GM21526 (cell line): Measurements from ENCODE around the gene SGF29.
"Not testable (repeated sequence)": the region's sequence is repeated elsewhere in the genome, so short reads cannot be mapped to it uniquely, and the experiment has no call there.

Experiments used
- ATAC-seq: cut with Tn5 transposase; IDR thresholded peaks from one replicate; pipeline ENCODE4 v1.9.1; 2021; ENCODE audit warnings: moderate library complexity; ENCODE audit not compliant: unreplicated experiment, low FRiP score

SGF29 gene

DNA sequence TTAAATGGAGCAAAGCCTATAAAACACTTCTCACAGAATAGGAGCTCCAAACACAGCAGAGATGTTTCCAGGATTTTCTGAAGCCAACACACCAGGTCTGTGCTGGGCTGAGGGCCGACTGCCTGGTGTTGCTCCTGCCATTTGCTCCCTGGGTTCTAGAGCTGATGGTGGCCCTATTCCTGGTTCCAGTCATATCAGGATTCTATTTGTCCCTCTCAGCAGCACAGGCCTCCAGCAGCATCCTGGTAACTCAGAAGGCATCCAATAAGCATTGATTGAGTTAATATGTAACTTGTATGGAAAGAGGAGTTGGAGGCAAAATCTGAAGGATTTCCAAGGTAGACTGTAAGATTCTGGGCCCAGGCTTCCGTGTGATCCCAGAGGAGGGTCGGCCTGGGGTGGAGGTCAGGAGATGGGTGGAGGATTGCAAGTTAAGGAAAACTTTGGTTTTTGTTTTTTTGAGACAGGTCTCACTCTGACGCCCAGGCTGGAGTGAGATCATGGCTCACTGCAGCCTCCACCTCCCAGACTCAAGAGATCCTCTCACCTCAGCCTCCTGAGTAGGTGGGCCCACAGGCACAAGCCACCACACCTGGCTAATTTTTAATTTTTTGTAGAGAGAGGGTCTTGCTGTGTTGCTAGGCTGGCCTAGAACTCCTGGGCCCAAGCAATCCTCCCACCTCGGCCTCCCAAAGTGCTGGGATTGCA is 20.6 kb upstream of the SGF29 start:
- no peak for ATAC-seq

DNA sequence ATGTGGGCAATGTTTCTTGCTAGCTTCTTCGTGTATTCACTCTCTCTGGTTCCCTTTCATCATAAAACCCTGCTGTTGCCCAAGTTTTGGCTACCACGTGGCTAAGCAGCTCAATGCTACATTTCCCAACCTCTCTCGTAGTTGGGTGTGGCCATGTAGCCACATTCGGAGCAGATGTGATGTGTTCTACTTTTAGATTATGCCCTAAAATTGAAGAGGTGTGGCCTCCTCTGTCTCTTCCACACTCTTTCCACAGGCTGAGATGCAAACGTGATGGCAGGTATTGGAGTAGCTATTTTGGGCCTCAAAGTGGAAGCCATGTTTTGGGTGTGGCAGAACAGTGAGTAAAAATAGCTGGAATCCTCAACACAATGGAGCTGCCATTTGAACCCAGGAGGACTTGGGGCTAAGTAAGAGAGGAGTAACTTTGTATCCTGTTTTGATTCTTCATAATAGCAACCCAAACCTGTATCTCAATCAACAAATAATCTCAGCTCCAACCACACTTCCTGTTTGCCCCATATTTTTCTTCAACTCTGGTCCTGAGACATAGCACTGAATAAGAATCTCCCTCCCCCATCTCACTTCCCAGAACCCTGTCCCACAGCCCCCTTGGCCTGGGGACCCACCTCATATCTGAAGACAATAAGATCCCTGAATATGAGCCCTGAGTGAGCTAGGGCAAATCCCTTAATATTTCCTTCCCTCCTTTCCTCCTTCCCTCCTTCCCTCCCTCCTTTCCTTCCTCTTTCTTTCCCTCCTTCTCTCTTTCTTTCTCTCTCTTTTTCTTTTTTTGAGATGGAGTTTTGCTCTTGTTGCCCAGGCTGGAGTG is 19.0 kb upstream of the SGF29 start:
- ATAC-seq = no peak

DNA sequence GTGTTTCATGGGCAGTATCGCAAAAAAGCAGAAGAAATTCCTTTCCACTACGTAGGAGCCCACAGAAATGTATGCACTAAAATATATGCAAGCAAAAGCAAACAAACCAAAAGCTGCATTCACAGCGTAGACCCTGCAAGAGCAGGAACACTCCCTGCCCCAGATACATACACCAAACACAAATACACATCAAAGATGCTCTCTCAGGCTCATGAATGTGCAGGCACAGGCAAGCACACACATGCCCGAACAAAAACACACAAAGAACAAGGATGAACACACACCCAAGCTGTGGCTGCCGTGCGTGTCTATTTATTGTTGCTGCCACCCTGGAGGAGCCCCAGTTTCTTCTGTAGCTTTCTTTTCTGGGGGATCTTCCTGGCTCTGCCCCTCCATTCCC is 16.6 kb upstream of the SGF29 start:
- ATAC-seq = no peak

DNA sequence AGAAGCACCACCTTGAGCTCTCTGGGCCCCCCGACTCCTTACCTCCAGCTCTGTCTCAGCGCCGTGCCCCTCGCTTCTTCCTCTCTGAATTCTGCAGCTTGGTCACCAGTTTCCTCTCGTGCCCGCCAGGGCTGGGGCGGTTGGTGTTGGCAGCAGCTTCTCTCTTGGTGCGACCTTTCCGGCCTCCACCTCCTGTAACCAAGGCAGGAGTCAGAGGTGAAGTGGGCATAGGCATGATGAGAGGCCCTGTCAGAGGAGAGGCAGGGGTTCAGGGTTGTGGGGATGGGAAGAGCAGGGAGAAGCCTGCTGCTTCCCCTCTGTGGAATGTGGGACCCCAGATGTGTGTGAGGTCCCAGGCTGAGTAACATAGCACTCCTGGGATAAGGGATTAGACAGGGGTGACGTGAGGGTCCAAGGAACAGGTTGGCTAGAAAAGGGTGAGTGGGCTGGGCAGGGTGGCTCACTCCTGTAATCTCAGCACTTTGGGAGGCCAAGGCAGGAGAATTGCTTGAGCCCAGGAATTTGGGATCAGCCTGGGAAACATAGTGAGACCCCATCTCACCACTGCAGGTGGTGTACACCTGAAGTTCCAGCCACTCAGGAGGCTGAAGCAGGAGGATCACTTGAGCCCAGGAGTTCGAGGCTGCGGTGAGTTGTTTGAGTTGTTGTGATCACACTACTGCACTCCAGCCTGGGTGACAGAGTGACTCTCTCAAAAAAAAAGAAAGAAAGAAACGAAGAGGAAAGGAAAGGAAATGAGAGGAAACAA is 15.6 kb upstream of the SGF29 start:
- ATAC-seq = no peak

DNA sequence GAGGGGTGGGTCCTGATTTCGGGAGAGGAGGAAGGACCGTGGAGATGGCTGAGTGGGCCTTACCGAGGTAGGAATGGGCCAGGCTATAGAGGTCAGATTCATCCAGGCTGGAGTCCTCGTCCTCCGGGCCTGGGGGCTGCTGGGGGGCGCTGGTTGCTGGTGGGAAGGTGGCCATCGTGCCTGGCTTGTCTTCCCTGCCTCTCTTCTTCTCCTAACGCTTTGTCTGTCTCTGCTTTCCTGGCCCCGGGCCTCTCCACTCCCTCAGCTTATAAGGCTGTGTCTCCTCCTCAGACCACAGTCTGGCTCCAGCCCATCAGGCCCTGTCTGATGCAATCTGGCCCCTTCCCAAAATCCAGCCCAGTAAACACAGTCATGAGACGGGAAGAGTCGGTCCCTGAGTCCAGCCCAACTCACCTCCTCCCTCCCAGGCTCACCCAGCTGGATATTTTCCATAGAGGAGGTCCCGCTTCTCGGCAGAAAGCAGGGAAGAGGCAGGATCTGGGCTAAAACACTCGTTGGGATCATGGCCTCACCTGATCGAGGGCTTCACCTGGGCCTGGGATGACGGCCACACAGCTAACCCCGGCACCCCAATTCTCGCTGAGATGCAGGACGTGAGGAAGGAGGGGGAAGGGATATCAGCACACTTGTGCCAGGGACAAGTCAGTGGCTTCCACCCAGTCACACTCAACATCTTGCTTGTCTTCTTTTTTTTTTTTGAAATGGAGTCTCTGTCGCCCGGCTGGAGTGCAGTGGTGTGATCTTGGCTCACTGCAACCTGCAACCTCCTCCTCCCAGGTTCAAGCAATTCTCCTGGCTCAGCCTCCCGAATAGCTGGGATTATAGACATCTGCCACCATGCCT is 14.8 kb upstream of the SGF29 start, which contains the start of gene NUPR1:
NUPR1 (minus strand) TSS at position 242 of the 864 bp plus-strand sequence; CDS start at position 175, 67 bp downstream.
- no peak for ATAC-seq

DNA sequence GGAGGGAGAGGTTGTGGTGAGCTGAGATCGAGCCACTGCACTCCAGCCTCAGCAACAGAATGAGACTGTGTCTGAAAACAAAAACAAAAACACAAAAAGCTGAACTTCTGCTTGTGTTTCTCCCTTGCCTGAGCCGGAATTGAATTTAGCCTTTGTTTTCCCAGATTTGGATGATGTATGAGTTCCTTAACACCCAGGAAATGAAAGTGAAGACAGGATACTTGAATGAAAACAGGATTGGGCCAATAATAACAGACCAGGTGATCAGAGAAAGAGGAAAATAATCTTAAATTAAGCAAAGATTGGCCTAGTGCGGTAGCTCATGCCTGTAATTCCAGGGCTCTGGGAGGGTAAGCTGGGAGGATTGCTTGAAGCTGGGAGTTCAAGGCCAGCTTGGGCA is 13.4 kb upstream of the SGF29 start:
- no peak for ATAC-seq

DNA sequence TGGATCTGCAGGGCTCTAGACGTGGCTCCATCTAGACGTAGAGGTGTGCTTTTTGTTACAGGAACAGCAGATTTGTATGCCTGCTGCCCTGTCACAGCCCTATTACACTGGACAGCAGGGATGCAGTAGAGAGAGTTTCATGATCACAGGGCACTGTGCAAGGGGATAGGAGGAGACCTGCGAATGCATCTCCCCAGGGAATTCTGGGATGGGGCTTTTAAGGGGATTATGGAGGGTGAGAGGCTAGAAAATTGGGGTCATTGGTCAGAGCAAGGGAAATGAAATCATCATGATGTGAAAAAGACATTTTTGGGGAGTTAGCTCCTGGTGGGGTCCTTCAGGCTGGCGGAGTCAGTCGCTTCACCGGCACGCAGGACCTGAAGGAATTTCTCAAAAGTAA is 11.1 kb upstream of the SGF29 start:
- ATAC-seq = no peak

DNA sequence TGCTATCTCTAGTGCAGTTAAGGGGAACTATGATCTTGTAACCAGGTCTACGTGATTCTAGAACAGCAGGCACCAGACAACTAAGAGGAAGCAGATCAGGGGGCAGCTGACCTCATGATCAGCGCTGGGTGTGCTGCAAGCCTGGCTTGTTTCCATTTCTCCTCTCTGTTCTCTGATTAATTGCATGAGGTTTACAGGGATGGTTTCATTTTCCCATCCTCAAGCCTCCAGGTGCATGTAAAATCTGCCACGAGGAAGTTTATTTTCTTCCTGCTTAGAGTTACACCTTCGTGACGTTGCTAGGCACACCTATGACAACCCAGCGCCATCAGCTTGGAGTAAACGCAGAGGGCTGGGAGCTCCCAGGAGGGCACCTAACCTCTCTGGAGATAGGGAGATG is 10.6 kb upstream of the SGF29 start:
- ATAC-seq = no peak

DNA sequence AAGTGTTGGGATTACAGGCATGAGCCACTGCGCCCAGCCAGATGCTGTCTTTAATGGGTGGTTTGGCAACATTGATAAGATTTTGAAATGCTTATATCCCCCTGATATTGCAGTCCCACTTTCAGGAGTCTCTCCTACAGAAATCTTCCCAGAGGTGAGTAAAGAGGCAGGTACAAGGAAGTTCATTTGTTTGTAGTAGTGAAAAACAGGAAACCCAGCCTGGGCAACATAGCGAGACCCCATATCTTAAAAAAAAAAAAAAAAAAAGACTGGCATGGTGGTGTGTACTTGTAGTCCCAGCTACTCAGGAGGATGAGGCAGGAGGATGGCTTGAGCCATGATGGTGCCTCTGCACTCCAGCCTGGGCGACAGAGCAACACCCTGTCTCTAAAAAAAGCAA is 8.7 kb upstream of the SGF29 start:
- no peak for ATAC-seq

DNA sequence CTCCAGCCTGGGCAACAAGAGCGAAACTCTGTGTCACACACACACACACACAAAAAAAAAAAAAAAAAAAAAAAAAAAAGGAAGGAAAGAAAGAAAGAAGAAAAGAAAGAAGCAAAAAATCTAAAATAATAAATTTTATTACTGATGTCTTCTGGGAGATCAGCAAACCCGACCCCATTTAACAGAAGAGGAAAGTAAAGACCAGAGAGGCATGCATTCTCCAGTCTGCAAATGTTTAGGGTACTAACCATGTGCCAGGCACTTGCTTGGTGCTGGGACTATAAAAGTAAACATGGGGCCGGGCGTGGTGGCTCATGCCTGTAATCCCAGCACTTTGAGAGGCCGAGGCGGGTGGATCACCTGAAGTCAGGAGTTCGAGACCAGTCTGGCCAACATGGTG is 7.8 kb upstream of the SGF29 start:
- ATAC-seq = not testable (repeated sequence)

DNA sequence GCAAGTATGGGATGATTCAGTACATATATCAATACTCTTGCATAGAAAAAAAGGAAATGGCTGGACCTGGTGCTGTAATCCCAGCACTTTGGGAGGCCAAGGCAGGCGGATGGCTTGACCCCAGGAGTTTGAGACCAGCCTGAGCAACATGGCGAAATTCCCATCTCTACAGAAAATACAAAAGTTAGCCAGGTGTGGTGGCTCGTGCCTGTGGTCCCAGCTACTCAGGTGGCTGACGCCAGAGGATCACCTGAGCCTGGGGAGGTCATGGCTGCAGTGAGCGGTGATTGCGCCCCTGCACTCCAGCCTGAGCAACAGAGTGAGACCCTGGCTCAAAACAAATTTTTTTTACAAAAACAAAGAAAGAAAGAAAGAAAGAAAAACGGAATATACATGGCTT is 7.1 kb upstream of the SGF29 start:
- ATAC-seq = no peak

DNA sequence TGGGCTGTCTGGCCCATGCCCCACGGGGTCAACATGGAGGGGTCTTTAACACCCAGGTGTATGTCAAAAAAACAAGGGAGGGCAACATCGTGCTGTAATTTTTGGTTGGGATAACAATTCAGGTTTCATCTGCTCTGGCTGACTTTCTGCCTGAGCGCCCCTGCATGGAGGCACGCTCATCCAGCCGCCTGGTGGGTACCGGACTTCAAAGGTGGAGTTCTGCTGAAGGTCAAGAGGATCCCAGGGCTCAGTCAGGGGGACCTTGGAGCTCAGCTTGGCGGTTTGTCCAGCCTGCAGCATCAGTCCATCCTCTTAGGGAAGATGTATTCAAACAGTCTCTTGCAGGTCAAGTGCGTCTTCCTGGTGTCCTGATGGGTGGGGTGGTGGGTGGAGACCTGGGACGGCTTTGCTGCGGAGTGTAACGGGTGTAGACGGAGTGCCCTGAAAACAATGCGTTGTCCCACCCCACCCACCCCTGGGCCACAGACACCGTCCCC is 5.4 kb upstream of the SGF29 start:
- no peak for ATAC-seq

DNA sequence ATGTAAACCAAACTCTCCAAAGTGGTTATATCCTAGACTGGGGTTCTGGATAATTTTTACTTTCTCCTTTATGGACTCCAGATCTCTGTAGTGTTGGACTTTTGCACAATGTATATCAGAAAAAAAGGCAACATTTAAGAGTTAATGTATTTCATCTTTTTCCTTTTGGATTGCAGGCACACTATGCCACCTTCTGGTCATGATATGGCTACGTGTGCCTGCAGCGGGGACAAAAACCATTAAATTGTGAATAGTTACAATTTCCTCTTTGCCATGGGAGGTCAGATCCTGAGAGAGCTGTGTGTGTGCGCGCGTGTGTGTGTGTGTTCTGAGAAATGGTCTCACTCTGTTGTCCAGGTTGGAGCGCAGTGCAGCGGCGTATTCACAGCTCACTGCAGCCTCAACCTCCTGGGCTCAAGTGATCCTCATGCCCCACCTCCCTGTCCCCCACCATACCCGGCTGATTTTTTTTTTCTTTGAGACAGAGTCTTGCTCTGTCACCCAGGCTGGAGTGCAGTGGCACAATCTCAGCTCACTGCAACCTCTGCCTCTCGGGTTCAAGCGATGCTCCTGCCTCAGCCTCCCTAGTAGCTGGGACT is 4.3 kb upstream of the SGF29 start:
- no peak for ATAC-seq

DNA sequence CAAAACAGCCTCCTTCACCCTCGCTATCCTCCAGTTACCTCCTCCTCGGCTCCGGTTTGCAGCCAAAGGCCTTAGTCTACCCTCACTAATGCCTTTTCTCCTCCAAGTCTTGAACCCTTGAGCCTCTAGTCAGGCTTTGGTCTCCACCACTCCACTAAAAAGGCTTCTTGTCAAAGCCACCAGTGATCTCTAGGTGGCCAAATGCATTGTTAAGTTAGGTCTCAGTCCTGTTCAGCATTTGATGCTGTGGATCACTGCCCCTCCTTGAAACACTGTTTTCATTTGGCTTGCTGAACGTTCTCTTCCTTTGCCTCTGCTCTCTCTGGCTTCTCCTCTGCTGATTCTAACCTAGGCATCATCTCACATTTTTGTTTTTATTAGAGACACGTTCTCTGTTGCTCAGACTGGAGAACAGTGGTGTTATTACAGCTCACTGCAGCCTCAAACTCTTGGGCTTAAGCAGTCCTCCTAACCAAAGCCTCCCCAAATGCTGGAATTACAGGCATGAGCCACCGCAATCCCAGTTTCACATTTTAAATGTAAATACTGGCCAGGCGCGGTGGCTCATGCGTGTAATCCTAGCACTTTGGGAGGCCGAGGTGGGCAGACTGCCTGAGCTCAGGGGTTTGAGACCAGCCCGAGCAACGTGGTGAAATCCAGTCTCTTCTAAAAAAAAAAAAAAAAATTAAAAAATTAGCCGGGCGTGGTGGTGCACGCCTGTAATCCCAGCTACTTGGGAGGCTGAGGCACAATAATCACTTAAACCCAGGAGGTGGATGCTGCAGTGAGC is 1.1 kb downstream of the SGF29 start:
- no peak for ATAC-seq

DNA sequence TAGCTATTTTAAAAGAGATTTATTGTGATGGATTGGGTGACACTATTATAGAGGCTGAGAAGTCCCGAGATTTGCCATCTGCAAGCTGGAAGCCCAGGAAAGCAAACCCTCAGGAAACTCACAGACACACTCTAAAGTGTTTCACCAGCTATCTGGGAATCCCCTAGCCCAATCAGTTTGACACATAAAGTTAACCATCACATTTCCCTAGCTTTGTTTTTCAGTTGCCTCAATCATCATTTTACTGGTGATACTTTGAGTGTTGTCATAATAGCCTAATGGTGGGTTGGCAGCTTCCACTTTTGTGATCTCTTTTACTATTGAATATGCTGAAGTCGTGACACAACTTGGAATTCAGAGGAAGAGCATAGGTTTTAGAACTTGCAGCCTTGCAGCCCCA is 1.8 kb downstream of the SGF29 start:
- no peak for ATAC-seq

DNA sequence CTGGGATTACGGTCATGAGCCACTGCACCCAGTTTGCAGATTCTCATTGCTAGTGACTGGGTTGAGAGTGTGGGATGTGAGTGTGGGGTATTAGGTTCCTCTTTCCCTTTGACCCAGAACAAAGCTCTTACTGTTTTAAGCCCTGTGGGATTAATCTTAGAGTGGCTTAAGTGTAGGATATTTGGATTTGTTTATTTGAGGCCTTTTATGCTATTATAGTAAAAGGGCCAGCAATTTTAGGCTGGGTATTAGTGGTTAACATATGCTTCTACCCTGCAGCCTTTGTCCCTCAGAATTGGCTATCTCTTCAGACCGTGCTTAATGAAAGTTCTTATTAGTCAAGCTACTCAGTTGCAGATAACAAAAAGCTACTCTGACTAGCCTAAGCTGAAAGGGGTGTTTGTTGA is 3.2 kb downstream of the SGF29 start:
- no peak for ATAC-seq

DNA sequence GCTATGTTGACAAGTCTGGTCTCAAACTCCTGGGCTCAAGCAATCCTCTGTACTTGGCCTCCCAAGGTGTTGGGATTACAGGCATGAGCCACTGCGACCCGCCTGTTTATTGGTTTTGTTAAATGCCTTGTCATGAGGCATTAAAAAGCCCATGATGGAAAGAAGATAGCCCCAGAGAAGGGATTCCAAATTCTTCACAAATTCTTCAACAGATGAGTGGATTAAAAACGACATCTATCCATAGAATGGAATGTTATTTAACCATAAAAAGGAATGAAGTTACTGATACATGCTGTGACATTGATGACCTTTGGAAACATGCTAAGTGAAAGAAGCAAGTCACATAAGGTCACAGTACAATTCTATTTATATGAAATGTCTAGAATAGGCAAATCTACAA is 4.7 kb downstream of the SGF29 start:
- no peak for ATAC-seq

DNA sequence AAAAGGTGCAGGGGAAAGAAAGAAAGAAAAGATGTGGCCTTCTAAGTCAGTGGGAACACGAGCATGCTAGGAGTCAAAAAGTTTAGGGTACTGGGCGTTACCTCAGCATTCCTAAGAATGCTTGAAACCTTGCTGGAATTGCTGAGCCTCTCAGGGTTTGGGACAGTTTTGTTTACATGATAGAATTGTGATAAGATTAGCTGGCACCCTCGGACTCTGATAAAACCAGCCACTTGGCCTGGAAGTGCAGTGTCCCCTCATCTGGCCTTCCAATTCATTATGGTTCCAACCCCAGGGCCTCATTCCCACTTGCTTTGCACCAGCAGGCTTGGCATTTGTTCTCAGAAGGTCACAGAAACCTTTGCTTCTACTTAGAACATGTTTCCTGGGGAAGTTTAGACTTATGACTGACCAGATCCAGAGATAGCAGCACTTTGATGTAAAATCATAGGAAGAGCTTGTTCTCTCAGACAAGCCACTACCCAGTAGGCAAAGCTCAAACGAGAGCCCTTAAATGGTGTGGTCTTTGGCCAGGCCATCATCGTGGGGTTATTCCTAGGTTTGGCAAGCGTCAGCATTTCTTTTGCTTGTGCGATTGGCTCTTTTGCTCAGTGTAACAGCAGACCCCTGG is 8.0 kb downstream of the SGF29 start:
- ATAC-seq = no peak

DNA sequence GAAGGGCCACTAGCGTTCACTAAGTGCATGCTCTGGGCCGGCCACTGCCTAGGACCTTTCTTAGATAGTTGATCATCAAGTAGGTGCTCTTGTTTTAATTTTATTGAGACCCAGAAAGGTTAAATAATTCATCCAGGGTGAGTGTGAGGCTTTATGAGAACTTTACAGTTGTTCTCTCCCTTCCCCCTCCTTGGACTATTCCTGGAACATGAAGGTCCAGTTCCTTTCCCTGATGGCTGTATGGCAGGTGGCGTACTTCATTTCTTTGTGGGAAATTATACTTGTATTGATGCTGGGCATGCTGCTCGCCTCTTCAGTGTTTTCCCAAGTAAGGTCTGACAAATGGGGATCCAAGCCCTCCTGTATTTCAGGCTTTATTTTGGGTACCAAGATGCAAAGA is 8.5 kb downstream of the SGF29 start:
- no peak for ATAC-seq
